M059J (cell line): Measurements from ENCODE around the gene COL27A1. TPM values are rescaled to one million over a fixed set of nuclear protein-coding genes. Genes with fewer than 3 reads are reported as not detected.
A peak's percentile ranks its signal among the peaks of the same experiment; 100 is the strongest.

Experiments
- DNase-seq: peaks from one replicate; pipeline ENCODE4 v3.0.0-alpha.2; 2012; ENCODE audit warnings: low read depth
- total RNA-seq: library from RNA; depleted of rRNA; stranded (reverse); fragments of >200 nt; shearing (Covaris generic); gene quantifications from 2 replicates; pipeline ENCODE4 v1.2.3, GENCODE V29; 2014

COL27A1 gene
- total RNA-seq, 1 experiment from 2014 or later, result 2.0 TPM

DNA sequence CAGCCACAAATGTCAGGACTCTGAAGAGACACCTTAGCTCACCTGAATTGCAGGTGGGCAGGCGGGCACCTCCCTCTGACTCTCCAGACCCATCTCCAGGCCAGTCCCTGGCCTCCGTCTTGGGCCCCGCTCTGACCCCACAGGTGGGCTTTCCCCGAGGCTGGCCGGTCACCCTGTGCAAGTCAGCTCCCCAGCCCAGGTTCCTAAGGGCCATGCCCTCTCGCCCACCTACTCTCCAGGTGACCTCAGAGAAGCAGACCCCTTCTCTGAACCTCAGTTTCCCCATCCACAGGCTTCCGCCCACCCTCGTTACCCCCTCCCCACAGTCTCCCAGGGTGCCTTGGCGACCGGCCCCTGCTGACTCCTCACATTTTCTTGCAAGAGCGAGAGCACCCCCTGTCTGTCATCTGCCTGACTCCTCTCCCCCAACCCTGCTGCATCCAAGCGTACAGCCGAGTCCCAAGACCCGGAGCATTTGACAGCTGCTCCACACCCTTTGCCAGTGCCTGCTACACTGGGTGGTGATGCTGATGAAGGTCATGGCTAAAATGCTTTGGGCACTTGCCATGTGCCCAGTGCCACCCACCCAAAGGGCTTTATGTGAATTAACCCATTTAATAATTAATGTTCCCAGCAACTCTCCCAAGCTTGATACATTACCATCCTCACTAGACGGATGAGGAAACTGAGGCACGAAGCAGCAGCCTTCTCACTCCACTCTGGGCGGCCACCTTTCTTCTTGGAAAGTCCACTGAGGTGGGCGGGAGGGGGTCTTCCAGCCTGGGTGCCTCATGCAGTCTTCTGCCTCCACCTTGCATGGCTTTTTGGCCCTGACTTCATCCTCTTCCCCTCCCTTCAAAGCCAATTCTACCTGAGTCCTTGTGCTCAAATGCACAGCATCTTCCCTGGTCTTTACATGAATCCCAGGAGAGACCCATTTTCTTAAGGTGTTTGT is 116.5 kb downstream of the COL27A1 start:
- no peak for DNase-seq

DNA sequence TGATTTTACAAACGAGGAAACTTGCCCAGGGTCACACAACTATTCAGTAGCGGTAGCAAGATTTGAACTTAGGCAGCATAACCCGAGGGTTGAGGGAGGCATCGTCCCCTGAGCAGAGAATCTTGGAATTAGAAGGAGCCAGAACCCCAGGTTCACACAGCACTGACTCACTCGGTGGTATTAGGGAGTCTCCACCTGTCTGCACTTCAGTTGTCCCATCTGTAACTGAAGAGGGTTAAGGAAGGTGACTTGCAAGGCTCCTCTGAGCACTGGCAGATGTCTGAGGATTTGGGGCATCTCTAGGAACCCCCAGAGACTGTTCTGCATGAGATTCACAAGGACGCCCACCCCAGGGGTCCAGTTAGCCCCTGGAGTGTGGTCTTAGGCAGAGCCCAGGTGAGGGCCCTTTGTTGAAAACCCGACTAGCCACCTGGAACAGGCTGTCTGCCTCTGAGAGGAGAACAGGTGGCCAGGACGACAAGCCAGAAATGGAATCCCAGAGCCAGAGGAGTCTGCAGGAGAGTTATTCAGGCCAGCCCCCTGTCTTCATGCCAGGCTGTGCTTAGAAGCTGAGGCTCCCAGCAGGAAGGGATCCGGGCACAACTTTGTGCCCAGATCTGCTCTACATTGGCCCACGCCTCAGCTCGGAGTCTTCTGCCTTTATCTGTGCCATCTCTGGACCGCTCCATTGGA is 117.5 kb downstream of the COL27A1 start:
- no peak for DNase-seq

DNA sequence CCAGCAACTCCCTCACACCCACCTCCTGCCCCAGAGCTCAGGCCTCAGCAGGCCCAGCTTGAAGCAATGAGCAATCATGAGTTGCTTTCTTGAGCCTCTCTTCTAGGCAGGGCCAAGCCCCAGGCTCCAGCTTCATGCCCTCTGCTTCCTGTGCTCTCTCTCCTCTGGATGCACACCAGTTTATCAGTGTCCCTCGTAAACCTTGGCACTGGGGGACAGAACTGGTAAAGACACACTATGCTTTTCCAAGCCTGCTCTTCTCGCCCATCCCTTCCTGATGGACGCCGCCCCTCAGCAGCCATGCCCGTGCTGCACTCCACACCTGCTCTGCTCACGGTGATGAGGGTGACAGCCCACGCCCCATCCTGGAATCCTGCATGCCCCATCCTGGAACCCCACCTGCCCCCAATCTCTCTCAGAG is 118.1 kb downstream of the COL27A1 start:
- no peak for DNase-seq

DNA sequence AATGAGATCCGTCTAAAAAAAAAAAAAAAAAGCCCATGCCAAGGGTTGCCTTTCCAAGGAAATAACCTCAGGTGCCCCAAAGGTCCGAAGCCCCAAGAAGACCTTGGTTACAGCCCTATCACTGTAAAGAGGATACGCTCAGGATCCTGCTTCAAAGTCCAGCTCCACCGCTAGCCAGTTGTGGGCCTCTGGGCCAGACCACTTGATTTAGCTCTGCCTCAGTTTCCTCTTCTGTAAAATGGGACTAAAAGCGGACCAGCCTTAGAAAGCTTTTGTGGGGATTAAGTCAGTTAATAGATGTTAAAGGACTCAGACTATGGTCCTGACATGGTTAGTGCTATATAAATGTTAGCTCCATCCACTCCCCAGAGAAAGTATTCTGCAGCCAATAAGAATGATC is 118.9 kb downstream of the COL27A1 start:
- DNase-seq, result no peak

DNA sequence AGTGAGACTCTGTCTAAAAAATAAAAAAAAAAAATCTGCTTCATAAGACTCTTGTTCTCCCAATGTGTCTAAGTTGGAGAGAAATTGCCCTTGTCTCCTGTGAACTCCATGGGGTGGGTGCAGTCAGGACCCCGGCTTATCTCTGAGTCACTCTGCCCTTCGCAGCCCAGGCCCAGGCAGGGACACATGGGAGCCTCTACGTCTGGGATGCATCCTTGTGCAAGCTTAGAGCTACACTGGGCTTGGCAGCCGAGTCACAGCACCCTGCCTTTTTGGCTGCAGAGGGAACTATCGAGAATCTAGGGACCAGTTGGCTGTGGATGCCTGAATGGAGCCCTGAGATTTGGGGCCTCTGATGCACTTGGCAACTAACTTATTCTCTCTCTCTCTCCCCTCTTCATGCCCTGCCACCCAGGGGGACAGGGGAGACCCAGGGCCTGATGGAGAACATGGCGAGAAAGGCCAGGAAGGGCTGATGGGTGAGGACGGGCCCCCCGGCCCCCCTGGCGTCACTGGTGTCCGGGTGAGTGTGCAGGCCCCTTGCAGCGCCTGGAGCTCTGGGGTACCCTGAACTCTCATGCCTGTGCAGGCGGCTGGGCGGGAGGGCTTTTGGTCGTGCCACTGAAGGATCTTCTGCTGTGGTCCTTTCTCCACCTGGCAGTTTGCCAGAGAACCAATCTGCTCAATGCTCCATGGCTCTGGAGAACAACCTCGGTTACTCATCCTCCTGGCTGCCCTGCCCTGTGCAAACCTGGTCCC is 120.1 kb downstream of the COL27A1 start:
- DNase-seq, result peak; percentile 56

DNA sequence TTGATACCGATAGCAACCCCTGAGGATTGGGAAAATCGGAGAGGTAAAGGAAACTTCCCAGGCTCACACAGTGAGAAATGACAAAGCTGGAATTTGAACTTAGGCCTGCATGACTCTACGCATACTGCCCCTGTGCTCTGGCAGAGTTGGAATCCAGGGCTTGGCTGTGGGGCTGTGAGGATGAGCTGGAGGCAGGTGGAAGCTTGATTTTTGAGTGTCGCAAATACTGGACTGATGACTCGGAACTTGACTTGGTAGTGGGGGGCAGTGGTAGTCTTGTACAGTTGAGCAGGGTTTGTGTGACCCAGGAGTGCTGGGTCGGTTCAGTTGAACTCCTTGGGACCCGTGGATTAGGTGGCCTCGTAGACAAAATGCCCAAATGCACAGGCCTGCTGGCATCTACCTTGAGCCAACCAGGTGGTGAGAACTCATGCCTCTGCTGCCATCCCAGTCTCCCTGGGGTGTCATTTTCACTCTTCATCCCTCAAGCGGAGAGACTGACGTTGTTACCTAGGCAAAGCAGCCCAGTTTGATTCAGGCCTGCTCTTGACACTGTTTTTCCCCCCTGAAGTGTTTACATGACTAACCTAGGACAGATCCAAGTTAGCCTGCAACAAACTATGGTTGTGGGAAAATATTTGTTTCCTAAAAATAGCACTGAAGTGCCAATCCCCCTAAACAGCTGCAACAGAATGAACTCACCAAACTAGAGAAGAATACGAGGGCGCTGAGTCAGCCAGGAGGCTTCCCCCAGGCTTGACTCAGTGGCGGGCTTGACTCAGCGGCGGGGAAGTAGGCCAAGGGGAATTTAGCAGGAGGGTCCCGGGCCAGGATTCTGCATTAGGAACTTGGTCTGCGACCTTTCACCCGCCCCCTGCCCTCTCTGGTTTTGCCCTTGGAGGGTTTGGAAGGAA is 121.8 kb downstream of the COL27A1 start:
- peak; percentile 98 for DNase-seq

DNA sequence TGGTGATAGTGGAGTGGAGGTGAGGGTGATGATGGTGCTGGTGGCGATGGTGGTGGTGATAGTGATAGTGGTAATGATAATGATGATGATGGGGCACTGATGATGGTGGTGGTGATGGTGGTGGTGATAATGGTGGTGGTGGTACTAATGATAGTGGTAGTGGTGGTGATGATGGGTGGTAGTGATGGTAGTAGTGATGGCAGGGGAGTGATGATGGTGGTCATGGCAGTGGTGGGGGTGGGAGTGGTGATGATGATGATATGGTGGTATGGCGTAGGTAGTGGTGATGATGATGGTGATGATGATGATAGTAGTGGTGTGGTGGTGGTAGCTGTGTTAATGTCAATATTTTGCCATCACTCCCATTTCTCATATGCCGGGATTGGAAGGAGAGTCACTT is 123.0 kb downstream of the COL27A1 start:
- DNase-seq, result no peak

DNA sequence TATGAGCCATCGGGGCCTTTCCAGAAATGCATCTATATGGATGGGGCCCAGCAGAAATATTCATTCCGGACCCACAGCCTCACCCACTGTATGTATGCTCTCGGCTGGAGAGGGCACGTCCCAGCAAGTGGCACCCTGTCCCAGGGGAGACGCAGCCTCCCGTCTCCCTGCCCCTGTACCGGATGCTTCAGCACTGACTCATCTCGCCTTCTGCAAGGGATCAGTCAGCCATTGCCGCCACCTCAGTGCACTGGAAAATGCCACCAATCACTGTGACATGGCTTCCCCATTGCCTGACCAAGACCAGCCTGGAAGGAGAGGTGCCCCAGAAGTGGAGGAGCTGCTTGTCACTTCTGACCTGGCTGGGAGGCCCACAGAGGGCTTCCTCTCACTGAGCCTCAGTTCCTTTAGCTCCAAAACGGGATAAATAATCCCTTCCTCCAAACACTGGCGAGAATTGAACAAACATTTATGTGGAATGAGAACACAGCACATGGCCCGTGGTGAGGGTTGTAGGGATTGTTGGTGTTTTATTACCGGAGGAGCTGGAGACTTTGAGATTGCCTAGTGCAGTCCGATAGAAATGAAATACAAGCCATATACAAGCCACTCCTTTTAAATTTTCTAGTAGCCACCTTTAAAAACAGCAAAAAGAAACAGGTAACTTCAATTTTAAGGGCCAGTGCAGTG is 123.7 kb downstream of the COL27A1 start:
- DNase-seq, result peak; percentile 92

DNA sequence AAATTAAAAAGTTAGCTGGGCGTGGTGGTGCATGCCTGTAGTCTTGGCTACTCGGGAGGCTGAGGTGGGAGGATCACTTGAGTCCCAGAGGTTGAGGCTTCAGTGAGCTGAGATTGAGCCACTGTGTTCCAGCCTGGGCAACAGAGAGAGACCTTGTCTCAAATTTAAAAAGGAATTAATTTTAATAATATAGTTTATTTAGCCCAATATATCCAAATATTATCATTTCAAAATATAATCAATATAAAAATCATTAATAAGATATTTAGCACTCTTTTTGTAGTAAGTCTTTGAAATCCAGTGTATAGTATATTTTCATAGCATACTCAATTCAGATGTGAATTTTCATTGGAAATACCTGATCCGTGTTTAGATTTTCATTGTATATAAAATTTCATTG is 124.4 kb downstream of the COL27A1 start:
- no peak for DNase-seq

DNA sequence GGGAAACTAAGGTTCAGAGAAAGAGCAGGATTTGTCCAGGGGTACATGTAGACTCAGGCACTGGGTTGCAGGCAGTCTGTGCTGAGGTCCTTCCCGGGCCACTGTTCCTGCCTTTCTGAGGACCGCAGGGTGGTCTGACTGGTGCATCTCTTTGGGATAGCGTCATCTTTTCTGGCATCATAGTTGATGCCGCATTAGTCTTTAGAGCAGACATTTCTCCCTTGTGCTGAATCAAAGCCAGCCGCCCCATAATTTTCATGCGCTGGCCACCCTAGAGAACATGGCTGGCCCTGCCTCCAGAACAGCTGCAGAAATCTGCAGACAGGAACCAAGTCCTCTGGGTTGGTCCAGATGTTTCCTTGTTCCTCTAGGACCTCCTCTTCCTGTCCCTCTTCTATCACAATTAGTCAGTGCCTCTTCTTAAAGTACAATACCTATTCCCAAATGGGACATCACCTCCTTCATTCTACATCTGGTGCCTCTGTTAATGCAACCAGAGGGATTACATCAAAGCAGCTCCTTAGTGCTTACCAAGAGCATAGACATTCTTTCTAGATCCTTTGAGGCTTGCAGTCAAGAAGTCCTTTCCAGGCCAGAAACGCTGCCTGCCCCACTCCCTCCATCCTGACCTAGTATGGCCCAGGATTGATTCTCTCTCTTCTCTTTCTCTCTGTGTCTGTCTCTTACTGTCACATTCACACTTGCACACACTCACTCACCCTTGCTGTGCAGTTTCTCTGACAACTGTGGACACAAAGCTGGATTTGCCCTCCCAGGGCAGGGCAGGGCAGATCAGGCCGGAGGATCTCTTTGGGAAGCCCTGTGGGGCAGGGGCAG is 125.5 kb downstream of the COL27A1 start:
- no peak for DNase-seq

DNA sequence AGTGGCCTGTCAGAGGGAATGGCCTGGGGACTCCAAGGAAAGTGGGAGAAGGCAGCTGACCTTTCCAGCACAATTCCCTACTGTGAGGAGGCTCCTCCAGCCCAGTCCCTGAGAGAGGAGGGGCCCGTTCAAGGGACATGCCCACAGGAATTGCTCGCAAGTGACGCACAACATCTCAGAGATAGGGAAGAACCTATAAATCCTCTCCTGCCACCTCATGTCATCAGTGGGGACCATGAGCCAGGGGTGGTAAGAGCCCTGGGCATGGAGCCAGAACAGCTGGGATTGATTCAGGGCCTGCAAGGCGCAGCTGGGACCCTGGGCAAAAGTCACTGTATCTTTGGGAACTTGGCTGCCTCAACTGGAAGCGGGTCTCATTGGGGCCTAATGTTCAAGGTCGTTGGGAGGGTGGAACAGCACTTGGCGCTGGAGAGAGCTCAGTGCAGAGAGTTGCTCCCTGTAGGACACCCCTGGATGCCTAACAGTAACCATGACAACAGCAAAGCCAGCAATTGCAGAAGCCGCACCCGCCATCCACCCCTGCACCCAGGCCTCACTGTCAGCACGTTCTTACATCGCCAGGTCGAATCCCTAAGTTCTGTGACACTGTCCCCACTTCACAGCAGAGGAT is 126.3 kb downstream of the COL27A1 start:
- no peak for DNase-seq

DNA sequence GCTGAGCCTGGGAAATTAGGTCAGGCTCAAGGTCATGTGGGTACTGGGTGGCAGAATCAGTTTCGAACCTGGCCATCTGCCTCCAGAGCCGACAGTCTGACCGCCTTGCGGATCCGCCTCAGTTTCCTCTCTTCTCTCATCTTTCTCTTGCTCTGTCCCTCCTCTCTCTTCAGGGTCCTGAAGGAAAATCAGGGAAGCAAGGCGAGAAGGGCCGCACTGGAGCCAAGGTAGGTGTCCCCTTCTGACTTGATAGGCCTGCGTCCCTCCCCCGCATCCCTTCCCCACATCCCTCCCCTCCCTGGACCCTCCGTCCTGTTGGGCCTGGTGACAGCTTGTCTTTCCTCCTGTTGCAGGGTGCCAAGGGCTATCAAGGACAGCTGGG is 126.8 kb downstream of the COL27A1 start:
- DNase-seq, result no peak

DNA sequence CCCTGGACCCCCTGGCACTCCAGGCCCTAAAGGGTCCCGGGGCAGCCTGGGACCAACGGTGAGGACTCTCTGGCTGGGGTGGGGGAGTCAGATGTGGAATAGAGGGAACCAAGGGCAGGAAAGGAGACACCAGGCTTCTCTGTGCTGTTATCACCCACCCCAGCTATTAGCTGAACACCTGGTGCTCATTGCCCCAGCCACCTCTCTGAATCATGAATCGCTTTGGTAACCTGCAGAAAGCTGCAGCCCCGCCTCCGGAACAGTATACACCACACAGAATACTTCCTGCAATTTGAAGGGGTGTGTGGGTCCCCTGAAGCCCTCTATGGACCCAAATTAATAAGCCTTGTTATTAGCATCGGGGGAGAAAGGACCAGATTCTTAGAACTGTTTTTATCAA is 127.2 kb downstream of the COL27A1 start:
- no peak for DNase-seq

DNA sequence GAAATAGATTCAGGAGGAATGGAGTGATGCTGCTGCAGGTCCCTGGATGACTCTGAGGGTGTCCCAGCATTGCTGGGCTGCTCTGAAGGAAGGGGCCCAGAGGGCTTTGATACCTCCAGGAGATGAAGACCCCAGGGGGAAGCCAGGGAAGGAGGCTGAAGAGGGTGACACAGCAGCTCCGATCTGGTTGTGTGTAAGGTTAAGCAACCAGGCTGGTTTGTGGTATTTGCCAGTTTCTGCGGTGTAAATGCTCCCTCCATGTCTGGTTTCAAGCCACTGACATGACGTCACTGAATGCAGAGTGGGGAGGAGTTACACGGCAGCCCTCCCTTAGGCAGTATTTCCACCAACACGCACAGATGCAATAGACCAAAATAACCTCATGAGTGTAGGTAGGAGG is 127.6 kb downstream of the COL27A1 start:
- peak; percentile 82 for DNase-seq

DNA sequence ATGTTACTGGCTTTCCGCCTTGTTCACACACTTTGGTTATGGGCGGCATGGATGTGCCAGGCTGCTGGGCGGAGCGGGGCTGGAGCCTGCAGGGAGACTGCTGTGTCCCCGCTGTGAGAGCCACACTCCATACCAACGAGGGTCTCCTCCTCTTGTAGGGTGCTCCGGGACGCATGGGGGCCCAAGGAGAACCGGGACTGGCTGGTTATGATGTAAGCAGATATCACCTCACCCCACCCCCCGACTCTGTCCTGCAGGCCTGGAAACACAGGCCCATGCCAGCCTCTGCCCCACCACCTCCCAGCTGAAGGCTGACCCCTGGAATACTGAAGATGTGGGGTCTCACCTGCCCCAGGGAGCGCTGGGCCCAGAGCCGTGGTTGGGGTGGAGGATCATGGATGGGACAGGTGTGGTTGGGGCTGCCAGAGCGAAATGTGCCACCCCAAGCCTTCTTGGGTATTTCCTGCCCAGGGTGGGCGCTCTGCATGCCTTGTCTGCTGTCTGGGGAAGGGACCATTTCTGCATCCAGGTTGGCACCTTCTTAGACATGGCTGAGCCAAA is 128.3 kb downstream of the COL27A1 start:
- no peak for DNase-seq

DNA sequence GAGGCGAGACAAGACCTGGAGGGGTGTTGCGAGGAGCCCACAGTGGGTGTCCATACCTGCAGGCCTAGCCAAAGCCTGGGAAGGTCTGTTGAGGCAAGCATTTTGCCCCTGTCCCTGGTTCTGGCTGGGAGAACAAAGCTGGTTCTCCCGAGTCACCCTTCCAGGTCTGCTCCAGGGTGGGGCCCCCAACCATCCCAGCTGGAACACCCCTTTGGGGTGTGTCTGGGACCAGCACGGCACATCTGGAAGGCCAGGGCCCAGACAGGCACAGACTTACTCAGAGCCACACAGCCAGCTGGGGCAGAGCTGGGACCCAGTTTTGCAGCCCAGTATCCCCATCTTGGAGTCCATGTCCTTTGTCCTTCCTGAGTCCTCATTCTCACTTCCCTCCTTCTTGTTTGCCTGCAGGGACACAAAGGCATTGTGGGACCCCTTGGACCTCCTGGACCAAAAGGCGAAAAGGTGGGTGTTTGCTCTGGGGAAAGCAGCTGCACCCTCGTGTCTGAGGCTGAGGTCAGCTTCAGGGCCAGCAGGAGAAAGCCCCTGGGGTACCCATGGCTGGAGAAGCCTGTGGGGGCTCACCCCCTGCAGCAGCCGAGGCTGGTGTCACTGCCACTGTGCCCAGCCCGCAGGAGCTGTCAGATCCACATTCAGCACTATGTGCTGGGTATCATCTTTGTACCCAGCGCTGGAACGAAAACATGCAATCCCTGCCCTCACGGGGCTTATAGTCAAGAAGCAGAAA is 129.2 kb downstream of the COL27A1 start:
- no peak for DNase-seq

DNA sequence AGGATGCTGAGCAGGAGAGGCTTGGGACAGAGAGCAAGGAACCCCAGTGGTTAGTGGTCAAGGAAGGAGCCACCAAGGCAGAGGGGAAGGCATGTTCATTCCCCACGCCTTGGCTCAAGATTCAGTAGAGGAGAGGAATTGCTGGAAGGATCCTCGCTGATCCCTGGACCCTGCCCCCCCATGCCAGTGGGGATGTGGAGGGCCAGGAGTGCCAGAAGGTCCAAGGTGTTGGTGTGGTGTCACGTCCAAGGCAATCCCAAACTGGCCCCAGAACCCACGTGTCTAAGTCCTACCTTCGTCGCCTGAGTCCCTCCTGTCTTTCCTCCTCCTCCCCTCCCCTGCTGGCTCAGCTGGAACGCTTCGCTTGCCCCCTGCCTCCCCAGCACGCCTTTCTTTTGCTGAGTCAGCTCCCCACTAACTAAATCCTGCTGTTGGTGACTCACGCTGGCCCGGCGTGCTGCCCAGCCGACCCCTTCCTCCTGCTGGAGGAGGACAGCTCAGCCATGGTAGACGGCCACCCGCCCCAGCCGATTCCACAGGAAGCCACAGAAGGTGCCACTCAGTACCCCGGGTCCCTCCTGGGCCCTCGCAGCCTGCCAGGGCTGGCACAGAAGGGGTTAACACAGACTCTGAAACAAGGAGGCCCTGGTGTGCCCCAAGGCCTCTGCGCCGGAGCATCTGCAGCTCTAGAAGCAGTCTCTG is 130.0 kb downstream of the COL27A1 start:
- DNase-seq, result peak; percentile 94
